Activated B cell treated with CpG ODN at 0.5 μM for 24 hours (primary cell): ENCODE measurements around the gene LCOR. TPM values are rescaled to one million over a fixed set of nuclear protein-coding genes. Genes with fewer than 3 reads are reported as not detected.
A peak's percentile ranks its signal among the peaks of the same experiment; 100 is the strongest.

Experiments used
- ATAC-seq: fragments of 200-7000 bp; cut with Tn5 transposase; one replicate; pipeline ENCODE4 v1.10.0; 2021; ENCODE audit warnings: low read depth, mild to moderate bottlenecking, moderate library complexity
- CTCF ChIA-PET: fragments of 350-600 bp; sonication (Branson Sonifier 250); formaldehyde crosslinking; loops from one replicate; lab custom pipeline; 2021; ENCODE audit warnings: antibody characterized with exemption; lab: Charles Lee
- POLR2A ChIA-PET: fragments of 350-600 bp; sonication (Branson Sonifier 250); formaldehyde crosslinking; loops from one replicate; lab custom pipeline; 2021; ENCODE audit warnings: antibody characterized with exemption; lab: Charles Lee
- DNase-seq: peaks from one replicate; pipeline ENCODE4 v3.0.0; 2022
- H3K27ac Mint-ChIP-seq: one replicate; pipeline ENCODE4 v1.8.0; 2020; ENCODE audit warnings: mixed read lengths
- H3K27me3 Mint-ChIP-seq: one replicate; pipeline ENCODE4 v1.8.0; 2021; ENCODE audit warnings: mixed read lengths
- H3K36me3 Mint-ChIP-seq: one replicate; pipeline ENCODE4 v1.8.0; 2021; ENCODE audit warnings: low read depth, mixed read lengths
- H3K4me1 Mint-ChIP-seq: one replicate; pipeline ENCODE4 v1.8.0; 2021; ENCODE audit warnings: mixed read lengths
- H3K4me3 Mint-ChIP-seq: one replicate; pipeline ENCODE4 v1.8.0; 2020; ENCODE audit warnings: mild to moderate bottlenecking, mixed read lengths
- H3K9me3 Mint-ChIP-seq: one replicate; pipeline ENCODE4 v1.8.0; 2020; ENCODE audit warnings: mixed read lengths
- intact Hi-C: fragments of 100-400 bp; cut with micrococcal nuclease; formaldehyde crosslinking; loops from one replicate; pipeline ENCODE4 v1.15.1; 2024
- total RNA-seq: library from RNA; stranded (reverse); gene quantifications from 2 replicates; pipeline ENCODE4 v1.2.3, GENCODE V29; 2022
- TF ChIP-seq, protein P1 (sequence below): fragments of 200-600 bp; IDR thresholded peaks from one replicate; pipeline ENCODE4 v1.8.0; 2022; ENCODE audit warnings: antibody characterized with exemption, mild to moderate bottlenecking

LCOR gene
- total RNA-seq, 1 donor from 2014 or later: 54.9 TPM

- ATAC-seq (no peak), DNase-seq (no peak)
- TF ChIP-seq, protein P1, sequence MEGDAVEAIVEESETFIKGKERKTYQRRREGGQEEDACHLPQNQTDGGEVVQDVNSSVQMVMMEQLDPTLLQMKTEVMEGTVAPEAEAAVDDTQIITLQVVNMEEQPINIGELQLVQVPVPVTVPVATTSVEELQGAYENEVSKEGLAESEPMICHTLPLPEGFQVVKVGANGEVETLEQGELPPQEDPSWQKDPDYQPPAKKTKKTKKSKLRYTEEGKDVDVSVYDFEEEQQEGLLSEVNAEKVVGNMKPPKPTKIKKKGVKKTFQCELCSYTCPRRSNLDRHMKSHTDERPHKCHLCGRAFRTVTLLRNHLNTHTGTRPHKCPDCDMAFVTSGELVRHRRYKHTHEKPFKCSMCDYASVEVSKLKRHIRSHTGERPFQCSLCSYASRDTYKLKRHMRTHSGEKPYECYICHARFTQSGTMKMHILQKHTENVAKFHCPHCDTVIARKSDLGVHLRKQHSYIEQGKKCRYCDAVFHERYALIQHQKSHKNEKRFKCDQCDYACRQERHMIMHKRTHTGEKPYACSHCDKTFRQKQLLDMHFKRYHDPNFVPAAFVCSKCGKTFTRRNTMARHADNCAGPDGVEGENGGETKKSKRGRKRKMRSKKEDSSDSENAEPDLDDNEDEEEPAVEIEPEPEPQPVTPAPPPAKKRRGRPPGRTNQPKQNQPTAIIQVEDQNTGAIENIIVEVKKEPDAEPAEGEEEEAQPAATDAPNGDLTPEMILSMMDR: no peak
- Mint-ChIP-seq H3K4me3 (peak overlapping the region; percentile 25), H3K9me3 (peaks cover 5% of the 10 kb centered on the region), H3K4me1 (peaks cover 49% of the 10 kb centered on the region), H3K27ac (peak overlapping the region; percentile 46), H3K27me3 (no peaks in the 10 kb centered on the region), H3K36me3 (peaks cover 34% of the 10 kb centered on the region)
- ChIA-PET POLR2A (no interaction called here), CTCF (interaction anchor here (0.6 kb wide), 1 partner anchor 317 kb away, joined by 3 read pairs; no protein-coding TSS in a partner anchor)
- intact Hi-C loops: no loop called here
Measured at GRCh38 chr10:96896884-96897589, 64.9 kb downstream of the LCOR start.

GRCh38 chr10:96902117-96902516 is 70.0 kb downstream of the LCOR start:
- ChIA-PET CTCF (no interaction called here), POLR2A (no interaction called here)
- Mint-ChIP-seq H3K36me3 (peaks cover 10% of the 10 kb centered on the region), H3K4me1 (peaks cover 56% of the 10 kb centered on the region), H3K27me3 (no peaks in the 10 kb centered on the region), H3K4me3 (peak overlapping the region; percentile 3), H3K27ac (no peak overlapping the region), H3K9me3 (no peaks in the 10 kb centered on the region)
- ATAC-seq (no peak), DNase-seq (no peak)
- intact Hi-C loops: loop anchor here (10.0 kb wide), 1 partner anchor 67 kb away; the partner anchor contains the start of gene LCOR
- TF ChIP-seq, protein P1: no peak

- Mint-ChIP-seq H3K4me1 (peaks cover 49% of the 10 kb centered on the region), H3K4me3 (no peak overlapping the region), H3K27ac (no peak overlapping the region)
Measured at GRCh38 chr10:96902731-96903358, 70.7 kb downstream of the LCOR start.

GRCh38 chr10:96904648-96905047 is 72.5 kb downstream of the LCOR start:
- H3K4me1 Mint-ChIP-seq: peaks cover 39% of the 10 kb centered on the region
- peaks cover 32% of the 10 kb centered on the region for H3K36me3 Mint-ChIP-seq
- no peak overlapping the region for H3K27ac Mint-ChIP-seq
- H3K9me3 Mint-ChIP-seq: no peaks in the 10 kb centered on the region
- TF ChIP-seq, protein P1: no peak
- DNase-seq (no peak), ATAC-seq (no peak)
- CTCF ChIA-PET: interaction anchor here (1.2 kb wide), 1 partner anchor 120 kb away, joined by 4 read pairs; no protein-coding TSS in a partner anchor
- POLR2A ChIA-PET: no interaction called here
- H3K27me3 Mint-ChIP-seq: no peaks in the 10 kb centered on the region
- H3K4me3 Mint-ChIP-seq: no peak overlapping the region
- intact Hi-C loops: loop anchor here (10.0 kb wide), 1 partner anchor 70 kb away; the partner anchor contains the start of gene LCOR

More at GRCh38 chr10:96902731-96903358, 70.7 kb downstream of the LCOR start:
- intact Hi-C loops: loop anchor here (10.0 kb wide), 1 partner anchor 68 kb away; the partner anchor contains the start of gene LCOR
- TF ChIP-seq, protein P1: no peak
- no peaks in the 10 kb centered on the region for H3K27me3 Mint-ChIP-seq
- CTCF ChIA-PET: no interaction called here
- H3K36me3 Mint-ChIP-seq: peaks cover 14% of the 10 kb centered on the region
- POLR2A ChIA-PET: no interaction called here
- no peaks in the 10 kb centered on the region for H3K9me3 Mint-ChIP-seq
- ATAC-seq: no peak
- no peak for DNase-seq

DNA sequence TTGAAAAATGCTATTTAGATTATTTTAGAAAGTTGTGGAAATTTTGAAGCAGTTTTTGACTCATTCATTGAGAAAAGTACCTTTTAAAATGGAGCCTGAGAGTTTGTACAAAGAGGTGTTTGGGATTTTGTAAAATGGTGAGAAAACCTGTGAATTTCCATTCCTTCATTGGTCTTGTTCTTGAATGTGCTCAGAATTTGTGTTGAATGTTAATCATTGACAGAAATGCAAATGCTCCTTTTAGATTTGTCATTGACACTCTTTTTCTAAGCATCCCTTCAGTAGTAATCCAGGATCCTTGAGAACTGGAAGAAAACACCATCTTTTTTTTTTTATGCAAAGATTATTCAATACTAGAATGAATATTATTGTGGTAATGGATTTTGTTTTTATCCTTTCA is 74.8 kb downstream of the LCOR start:
- peaks cover 33% of the 10 kb centered on the region for H3K36me3 Mint-ChIP-seq
- no peaks in the 10 kb centered on the region for H3K9me3 Mint-ChIP-seq
- no peak for DNase-seq
- CTCF ChIA-PET: no interaction called here
- ATAC-seq: no peak
- no peak overlapping the region for H3K4me3 Mint-ChIP-seq
- no peaks in the 10 kb centered on the region for H3K27me3 Mint-ChIP-seq
- intact Hi-C loops: loop anchor here (10.0 kb wide), 1 partner anchor 72 kb away; the partner anchor contains the start of gene LCOR
- POLR2A ChIA-PET: no interaction called here
- TF ChIP-seq, protein P1: no peak
- H3K27ac Mint-ChIP-seq: no peak overlapping the region
- peaks cover 40% of the 10 kb centered on the region for H3K4me1 Mint-ChIP-seq
